WTC11 (cell line): Measurements from ENCODE around the gene SRRM2. TPM values are rescaled to one million over a fixed set of nuclear protein-coding genes. Genes with fewer than 3 reads are reported as not detected.

Experiments used
- ATAC-seq: fragments of 200-7000 bp; cut with Tn5 transposase; 2 replicates; pipeline ENCODE4 v1.10.0; 2021; ENCODE audit warnings: mild to moderate bottlenecking, moderate library complexity
- CTCF ChIA-PET: fragments of 300-600 bp; sonication (Branson Sonifier 250); formaldehyde crosslinking; loops from one replicate; lab custom pipeline; 2021; ENCODE audit warnings: antibody characterized with exemption; lab: Charles Lee
- POLR2A ChIA-PET: fragments of 350-600 bp; sonication (Branson Sonifier 250); formaldehyde crosslinking; loops from one replicate; lab custom pipeline; 2021; ENCODE audit warnings: antibody characterized with exemption; lab: Charles Lee
- DNase-seq: peaks from one replicate; pipeline ENCODE4 v3.0.0; 2021; ENCODE audit warnings: low spot score
- H3K27ac Mint-ChIP-seq: 2 replicates; pipeline ENCODE4 v1.8.0; 2021; ENCODE audit warnings: mixed read lengths
- H3K27me3 Mint-ChIP-seq: 2 replicates; pipeline ENCODE4 v1.8.0; 2021; ENCODE audit warnings: low read depth, mild to moderate bottlenecking, moderate library complexity, mixed read lengths
- H3K36me3 Mint-ChIP-seq: 2 replicates; pipeline ENCODE4 v1.8.0; 2021; ENCODE audit warnings: mixed read lengths
- H3K4me1 Mint-ChIP-seq: 2 replicates; pipeline ENCODE4 v1.8.0; 2022; ENCODE audit warnings: mixed read lengths
- H3K4me3 Mint-ChIP-seq: 2 replicates; pipeline ENCODE4 v1.8.0; 2021; ENCODE audit warnings: mild to moderate bottlenecking, moderate library complexity, mixed read lengths
- H3K9me3 Mint-ChIP-seq: 2 replicates; pipeline ENCODE4 v1.8.0; 2021; ENCODE audit warnings: mixed read lengths
- CBFB ChIP-seq: sonication (generic); formaldehyde crosslinking; IDR thresholded peaks from 2 replicates; pipeline ENCODE4 v1.8.1; 2022; ENCODE audit warnings: mild to moderate bottlenecking, low read depth, missing genetic modification reagents
- CREB1 ChIP-seq: sonication (generic); formaldehyde crosslinking; IDR thresholded peaks from 2 replicates; pipeline ENCODE4 v1.8.0; 2023; ENCODE audit warnings: mild to moderate bottlenecking, missing genetic modification reagents
- ETV6 ChIP-seq: sonication (generic); formaldehyde crosslinking; IDR thresholded peaks from 2 replicates; pipeline ENCODE4 v1.8.1; 2022; ENCODE audit warnings: mild to moderate bottlenecking, missing genetic modification reagents
- FOXJ3 ChIP-seq: sonication (generic); formaldehyde crosslinking; IDR thresholded peaks from 2 replicates; pipeline ENCODE4 v1.9.0; 2021; ENCODE audit warnings: missing genetic modification reagents, mild to moderate bottlenecking, borderline replicate concordance
- JAZF1 ChIP-seq: fragments of 250-450 bp; sonication (Bioruptor Pico); IDR thresholded peaks from 2 replicates; pipeline ENCODE4 v1.9.0; 2021; ENCODE audit warnings: moderate library complexity, mild to moderate bottlenecking, inconsistent platforms
- MXD4 ChIP-seq: fragments of 250-450 bp; sonication (Bioruptor Pico); IDR thresholded peaks from 2 replicates; pipeline ENCODE4 v1.8.0; 2021; ENCODE audit warnings: mild to moderate bottlenecking, moderate library complexity, borderline replicate concordance
- MYBL2 ChIP-seq: sonication (generic); formaldehyde crosslinking; IDR thresholded peaks from 2 replicates; pipeline ENCODE4 v1.8.1; 2023; ENCODE audit warnings: mild to moderate bottlenecking, moderate library complexity, missing genetic modification reagents
- NFATC4 ChIP-seq: fragments of 250-450 bp; sonication (Bioruptor Pico); IDR thresholded peaks from 2 replicates; pipeline ENCODE4 v1.9.0; 2021; ENCODE audit warnings: mild to moderate bottlenecking
- NFYB ChIP-seq: sonication (generic); formaldehyde crosslinking; conservative IDR thresholded peaks from 2 replicates; pipeline ENCODE4 v1.8.0; 2022; ENCODE audit warnings: low read depth, missing genetic modification reagents
- NR1H2 ChIP-seq: sonication (generic); formaldehyde crosslinking; IDR thresholded peaks from 2 replicates; pipeline ENCODE4 v1.9.0; 2021; ENCODE audit warnings: mild to moderate bottlenecking, moderate library complexity, missing genetic modification reagents
- NR3C1 ChIP-seq: sonication (generic); formaldehyde crosslinking; conservative IDR thresholded peaks from 2 replicates; pipeline ENCODE4 v1.8.1; 2023; ENCODE audit warnings: low read depth, mild to moderate bottlenecking, missing genetic modification reagents
- RELA ChIP-seq: sonication (generic); formaldehyde crosslinking; IDR thresholded peaks from 2 replicates; pipeline ENCODE4 v1.8.1; 2022; ENCODE audit warnings: missing genetic modification reagents, mild to moderate bottlenecking, borderline replicate concordance
- SMAD3 ChIP-seq: sonication (generic); formaldehyde crosslinking; IDR thresholded peaks from 2 replicates; pipeline ENCODE4 v1.8.0; 2022; ENCODE audit warnings: missing genetic modification reagents, mild to moderate bottlenecking, borderline replicate concordance
- TCF7 ChIP-seq: sonication (generic); formaldehyde crosslinking; IDR thresholded peaks from 2 replicates; pipeline ENCODE4 v1.8.0; 2022; ENCODE audit warnings: mild to moderate bottlenecking, low read depth, missing genetic modification reagents, moderate library complexity
- TEAD4 ChIP-seq: sonication (generic); formaldehyde crosslinking; IDR thresholded peaks from 2 replicates; pipeline ENCODE4 v1.8.0; 2022; ENCODE audit warnings: mild to moderate bottlenecking, missing genetic modification reagents
- total RNA-seq: library from RNA; stranded (reverse); gene quantifications from 3 replicates; pipeline ENCODE4 v1.2.3, GENCODE V29; 2021
- TF ChIP-seq, protein P1 (sequence below): fragments of 250-450 bp; sonication (Bioruptor Pico); IDR thresholded peaks from 2 replicates; pipeline ENCODE4 v1.9.0; 2021; ENCODE audit warnings: moderate library complexity, mild to moderate bottlenecking, inconsistent platforms, borderline replicate concordance
- TF ChIP-seq, protein P2 (sequence below): sonication (generic); formaldehyde crosslinking; IDR thresholded peaks from 2 replicates; pipeline ENCODE4 v1.8.1; 2023; ENCODE audit warnings: mild to moderate bottlenecking, missing genetic modification reagents
- TF ChIP-seq, protein P3 (sequence below): fragments of 250-450 bp; sonication (Bioruptor Pico); IDR thresholded peaks from 2 replicates; pipeline ENCODE4 v1.9.0; 2021; ENCODE audit warnings: mild to moderate bottlenecking
- TF ChIP-seq, protein P4 (sequence below): sonication (generic); formaldehyde crosslinking; IDR thresholded peaks from 2 replicates; pipeline ENCODE4 v1.8.1; 2022; ENCODE audit warnings: low read depth, mild to moderate bottlenecking, moderate library complexity, missing genetic modification reagents, borderline replicate concordance
- TF ChIP-seq, protein P5 (sequence below): fragments of 250-450 bp; sonication (Bioruptor Pico); IDR thresholded peaks from 2 replicates; pipeline ENCODE4 v1.8.0; 2021; ENCODE audit warnings: mild to moderate bottlenecking
- TF ChIP-seq, protein P6 (sequence below): sonication (generic); formaldehyde crosslinking; IDR thresholded peaks from 2 replicates; pipeline ENCODE4 v1.8.1; 2022; ENCODE audit warnings: mild to moderate bottlenecking, moderate library complexity, missing genetic modification reagents
- TF ChIP-seq, protein P7 (sequence below): sonication (generic); formaldehyde crosslinking; IDR thresholded peaks from 2 replicates; pipeline ENCODE4 v1.8.1; 2023; ENCODE audit warnings: mild to moderate bottlenecking, missing genetic modification reagents, borderline replicate concordance

The SRRM2 gene
- total RNA-seq, 1 experiment from 2014 or later, result 823 TPM

DNA sequence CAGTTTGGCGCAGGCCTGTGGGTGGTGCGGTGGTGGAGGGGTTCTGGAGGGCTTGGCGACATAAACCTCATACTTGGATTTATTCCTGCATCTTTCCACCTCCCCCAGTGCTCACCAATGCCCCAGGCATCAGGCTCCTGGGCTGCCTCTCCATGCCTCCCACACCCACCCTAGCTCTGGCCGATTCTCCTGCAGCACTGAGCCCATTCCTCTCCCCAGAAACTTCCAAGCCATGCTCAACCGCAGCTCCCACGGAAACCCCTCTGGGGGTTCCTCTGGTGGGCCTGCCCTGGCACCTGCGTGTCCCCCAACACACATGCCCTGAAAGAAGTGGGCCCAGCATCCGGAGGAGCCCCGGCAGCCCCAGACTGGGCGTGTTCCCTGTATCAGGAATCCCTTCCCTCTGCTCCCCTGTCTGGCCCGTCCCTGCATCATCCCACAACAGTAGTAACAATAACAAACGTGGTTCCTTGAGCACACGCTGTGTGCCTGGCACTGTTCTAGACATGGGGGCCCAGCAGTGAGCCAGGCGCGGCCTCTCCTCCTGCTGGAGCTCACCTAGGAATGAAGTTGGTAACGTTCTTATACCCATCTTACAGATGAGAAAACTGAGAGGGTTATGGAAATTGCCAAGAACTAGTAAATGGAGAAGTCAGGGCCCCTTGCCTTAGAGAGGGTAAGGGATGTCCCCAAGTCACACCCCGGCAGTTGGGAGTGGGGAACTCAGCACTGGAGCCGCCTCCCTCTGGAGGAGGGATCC, 66.9 kb downstream of the SRRM2 start:
- Mint-ChIP-seq H3K4me3 (no peak overlapping the region), H3K4me1 (no peaks in the 10 kb centered on the region), H3K27me3 (no peaks in the 10 kb centered on the region), H3K9me3 (no peaks in the 10 kb centered on the region), H3K27ac (no peak overlapping the region), H3K36me3 (no peaks in the 10 kb centered on the region)
- peak; percentile 5 for DNase-seq
- no peak for ATAC-seq
- POLR2A ChIA-PET, result no interaction called here
- TF ChIP-seq, protein P1, sequence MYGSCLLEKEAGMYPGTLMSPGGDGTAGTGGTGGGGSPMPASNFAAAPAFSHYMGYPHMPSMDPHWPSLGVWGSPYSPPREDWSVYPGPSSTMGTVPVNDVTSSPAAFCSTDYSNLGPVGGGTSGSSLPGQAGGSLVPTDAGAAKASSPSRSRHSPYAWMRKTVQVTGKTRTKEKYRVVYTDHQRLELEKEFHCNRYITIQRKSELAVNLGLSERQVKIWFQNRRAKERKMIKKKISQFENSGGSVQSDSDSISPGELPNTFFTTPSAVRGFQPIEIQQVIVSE (CRISPR knock-in tag), result no peak
- TF ChIP-seq, protein P2, sequence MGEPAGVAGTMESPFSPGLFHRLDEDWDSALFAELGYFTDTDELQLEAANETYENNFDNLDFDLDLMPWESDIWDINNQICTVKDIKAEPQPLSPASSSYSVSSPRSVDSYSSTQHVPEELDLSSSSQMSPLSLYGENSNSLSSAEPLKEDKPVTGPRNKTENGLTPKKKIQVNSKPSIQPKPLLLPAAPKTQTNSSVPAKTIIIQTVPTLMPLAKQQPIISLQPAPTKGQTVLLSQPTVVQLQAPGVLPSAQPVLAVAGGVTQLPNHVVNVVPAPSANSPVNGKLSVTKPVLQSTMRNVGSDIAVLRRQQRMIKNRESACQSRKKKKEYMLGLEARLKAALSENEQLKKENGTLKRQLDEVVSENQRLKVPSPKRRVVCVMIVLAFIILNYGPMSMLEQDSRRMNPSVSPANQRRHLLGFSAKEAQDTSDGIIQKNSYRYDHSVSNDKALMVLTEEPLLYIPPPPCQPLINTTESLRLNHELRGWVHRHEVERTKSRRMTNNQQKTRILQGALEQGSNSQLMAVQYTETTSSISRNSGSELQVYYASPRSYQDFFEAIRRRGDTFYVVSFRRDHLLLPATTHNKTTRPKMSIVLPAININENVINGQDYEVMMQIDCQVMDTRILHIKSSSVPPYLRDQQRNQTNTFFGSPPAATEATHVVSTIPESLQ (CRISPR knock-in tag), result no peak
- TF ChIP-seq ETV6 (CRISPR knock-in tag) (no peak), NR1H2 (no peak), TEAD4 (CRISPR knock-in tag) (no peak), MYBL2 (CRISPR knock-in tag) (no peak), RELA (CRISPR knock-in tag) (no peak), JAZF1 (CRISPR knock-in tag) (no peak), TCF7 (no peak), CREB1 (CRISPR knock-in tag) (no peak), NFYB (CRISPR knock-in tag) (no peak), CBFB (no peak)
- TF ChIP-seq, protein P3, sequence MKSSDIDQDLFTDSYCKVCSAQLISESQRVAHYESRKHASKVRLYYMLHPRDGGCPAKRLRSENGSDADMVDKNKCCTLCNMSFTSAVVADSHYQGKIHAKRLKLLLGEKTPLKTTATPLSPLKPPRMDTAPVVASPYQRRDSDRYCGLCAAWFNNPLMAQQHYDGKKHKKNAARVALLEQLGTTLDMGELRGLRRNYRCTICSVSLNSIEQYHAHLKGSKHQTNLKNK (CRISPR knock-in tag), result no peak
- TF ChIP-seq, protein P4, sequence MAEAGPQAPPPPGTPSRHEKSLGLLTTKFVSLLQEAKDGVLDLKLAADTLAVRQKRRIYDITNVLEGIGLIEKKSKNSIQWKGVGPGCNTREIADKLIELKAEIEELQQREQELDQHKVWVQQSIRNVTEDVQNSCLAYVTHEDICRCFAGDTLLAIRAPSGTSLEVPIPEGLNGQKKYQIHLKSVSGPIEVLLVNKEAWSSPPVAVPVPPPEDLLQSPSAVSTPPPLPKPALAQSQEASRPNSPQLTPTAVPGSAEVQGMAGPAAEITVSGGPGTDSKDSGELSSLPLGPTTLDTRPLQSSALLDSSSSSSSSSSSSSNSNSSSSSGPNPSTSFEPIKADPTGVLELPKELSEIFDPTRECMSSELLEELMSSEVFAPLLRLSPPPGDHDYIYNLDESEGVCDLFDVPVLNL (CRISPR knock-in tag), result no peak
- TF ChIP-seq, protein P5, sequence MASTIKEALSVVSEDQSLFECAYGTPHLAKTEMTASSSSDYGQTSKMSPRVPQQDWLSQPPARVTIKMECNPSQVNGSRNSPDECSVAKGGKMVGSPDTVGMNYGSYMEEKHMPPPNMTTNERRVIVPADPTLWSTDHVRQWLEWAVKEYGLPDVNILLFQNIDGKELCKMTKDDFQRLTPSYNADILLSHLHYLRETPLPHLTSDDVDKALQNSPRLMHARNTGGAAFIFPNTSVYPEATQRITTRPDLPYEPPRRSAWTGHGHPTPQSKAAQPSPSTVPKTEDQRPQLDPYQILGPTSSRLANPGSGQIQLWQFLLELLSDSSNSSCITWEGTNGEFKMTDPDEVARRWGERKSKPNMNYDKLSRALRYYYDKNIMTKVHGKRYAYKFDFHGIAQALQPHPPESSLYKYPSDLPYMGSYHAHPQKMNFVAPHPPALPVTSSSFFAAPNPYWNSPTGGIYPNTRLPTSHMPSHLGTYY, result no peak
- TF ChIP-seq, all 79 proteins: peak for 0
- CTCF ChIA-PET, result interaction anchor here (1.1 kb wide), 2 partner anchors 20 to 21 kb away, joined by 3 read pairs; partner anchors contain the start of gene PRSS41

DNA sequence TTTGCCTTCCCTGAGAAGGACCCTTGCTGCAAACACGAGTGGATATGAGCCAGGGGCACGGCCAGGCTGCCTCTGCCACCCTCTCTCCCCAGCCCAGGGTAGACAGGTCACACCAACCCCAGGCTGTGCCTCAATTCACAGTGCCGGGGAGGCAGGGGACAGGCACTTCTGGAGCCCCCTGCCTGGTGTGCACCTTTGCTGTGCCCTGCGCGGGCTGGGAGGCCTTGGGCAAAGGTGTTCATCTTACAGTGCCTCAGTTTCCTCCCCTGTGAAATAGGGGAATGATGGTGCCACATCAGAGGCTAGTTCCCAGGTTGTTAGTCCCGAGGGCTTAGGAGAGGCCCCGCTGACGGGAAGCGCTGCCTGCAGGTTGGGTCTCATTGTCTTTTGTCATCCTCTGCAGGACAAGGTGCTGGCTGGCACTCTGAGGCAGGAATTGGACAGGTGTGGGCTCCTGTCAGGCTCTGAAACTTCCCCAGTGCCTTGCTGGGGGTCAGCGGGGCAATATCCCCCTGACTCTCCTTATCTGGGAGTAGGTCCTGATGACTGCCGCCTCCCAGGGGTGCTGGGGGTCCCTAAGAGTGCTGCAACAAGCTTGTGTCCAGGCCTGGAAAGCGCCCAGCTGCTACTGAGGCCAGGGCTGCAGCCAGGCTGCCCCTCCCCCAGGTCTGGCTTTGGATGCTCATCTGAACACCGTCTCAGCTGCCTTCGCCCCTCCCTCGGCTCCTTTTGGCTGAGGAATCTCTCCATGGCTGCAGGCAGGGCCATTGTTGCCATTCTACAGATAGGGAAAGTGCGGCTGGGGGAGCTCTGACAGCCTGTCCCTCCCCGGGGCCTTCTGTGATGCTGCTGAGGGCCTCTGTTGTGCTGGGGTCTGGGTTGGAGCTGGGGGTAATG, 67.7 kb downstream of the SRRM2 start:
- H3K4me1 Mint-ChIP-seq, result no peaks in the 10 kb centered on the region
- no peaks in the 10 kb centered on the region for H3K36me3 Mint-ChIP-seq
- CTCF ChIA-PET, result interaction anchor here (1.9 kb wide), 1 partner anchor 19 kb away, joined by 7 read pairs; no protein-coding TSS in a partner anchor
- DNase-seq (peak; percentile 11), ATAC-seq (no peak)
- no peak overlapping the region for H3K4me3 Mint-ChIP-seq
- no peaks in the 10 kb centered on the region for H3K27me3 Mint-ChIP-seq
- no peaks in the 10 kb centered on the region for H3K9me3 Mint-ChIP-seq
- POLR2A ChIA-PET, result no interaction called here
- no peak overlapping the region for H3K27ac Mint-ChIP-seq
- TF ChIP-seq FOXJ3 (CRISPR knock-in tag), result no peak
- TF ChIP-seq MXD4, result no peak
- TF ChIP-seq, protein P6, sequence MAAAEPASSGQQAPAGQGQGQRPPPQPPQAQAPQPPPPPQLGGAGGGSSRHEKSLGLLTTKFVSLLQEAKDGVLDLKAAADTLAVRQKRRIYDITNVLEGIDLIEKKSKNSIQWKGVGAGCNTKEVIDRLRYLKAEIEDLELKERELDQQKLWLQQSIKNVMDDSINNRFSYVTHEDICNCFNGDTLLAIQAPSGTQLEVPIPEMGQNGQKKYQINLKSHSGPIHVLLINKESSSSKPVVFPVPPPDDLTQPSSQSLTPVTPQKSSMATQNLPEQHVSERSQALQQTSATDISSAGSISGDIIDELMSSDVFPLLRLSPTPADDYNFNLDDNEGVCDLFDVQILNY (CRISPR knock-in tag), result no peak
- TF ChIP-seq SMAD3 (CRISPR knock-in tag), result no peak
- no peak for TF ChIP-seq NFYB (CRISPR knock-in tag)
- TF ChIP-seq NR3C1 (CRISPR knock-in tag), result no peak
- TF ChIP-seq, protein P7, sequence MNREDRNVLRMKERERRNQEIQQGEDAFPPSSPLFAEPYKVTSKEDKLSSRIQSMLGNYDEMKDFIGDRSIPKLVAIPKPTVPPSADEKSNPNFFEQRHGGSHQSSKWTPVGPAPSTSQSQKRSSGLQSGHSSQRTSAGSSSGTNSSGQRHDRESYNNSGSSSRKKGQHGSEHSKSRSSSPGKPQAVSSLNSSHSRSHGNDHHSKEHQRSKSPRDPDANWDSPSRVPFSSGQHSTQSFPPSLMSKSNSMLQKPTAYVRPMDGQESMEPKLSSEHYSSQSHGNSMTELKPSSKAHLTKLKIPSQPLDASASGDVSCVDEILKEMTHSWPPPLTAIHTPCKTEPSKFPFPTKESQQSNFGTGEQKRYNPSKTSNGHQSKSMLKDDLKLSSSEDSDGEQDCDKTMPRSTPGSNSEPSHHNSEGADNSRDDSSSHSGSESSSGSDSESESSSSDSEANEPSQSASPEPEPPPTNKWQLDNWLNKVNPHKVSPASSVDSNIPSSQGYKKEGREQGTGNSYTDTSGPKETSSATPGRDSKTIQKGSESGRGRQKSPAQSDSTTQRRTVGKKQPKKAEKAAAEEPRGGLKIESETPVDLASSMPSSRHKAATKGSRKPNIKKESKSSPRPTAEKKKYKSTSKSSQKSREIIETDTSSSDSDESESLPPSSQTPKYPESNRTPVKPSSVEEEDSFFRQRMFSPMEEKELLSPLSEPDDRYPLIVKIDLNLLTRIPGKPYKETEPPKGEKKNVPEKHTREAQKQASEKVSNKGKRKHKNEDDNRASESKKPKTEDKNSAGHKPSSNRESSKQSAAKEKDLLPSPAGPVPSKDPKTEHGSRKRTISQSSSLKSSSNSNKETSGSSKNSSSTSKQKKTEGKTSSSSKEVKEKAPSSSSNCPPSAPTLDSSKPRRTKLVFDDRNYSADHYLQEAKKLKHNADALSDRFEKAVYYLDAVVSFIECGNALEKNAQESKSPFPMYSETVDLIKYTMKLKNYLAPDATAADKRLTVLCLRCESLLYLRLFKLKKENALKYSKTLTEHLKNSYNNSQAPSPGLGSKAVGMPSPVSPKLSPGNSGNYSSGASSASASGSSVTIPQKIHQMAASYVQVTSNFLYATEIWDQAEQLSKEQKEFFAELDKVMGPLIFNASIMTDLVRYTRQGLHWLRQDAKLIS (CRISPR knock-in tag), result no peak
- no peak for TF ChIP-seq NFATC4
- TF ChIP-seq NR1H2, result no peak
